ENCODE data around the gene ARGFX.
"Not testable (repeated sequence)": the region's sequence is repeated elsewhere in the genome, so short reads cannot be mapped to it uniquely, and the experiment has no call there.

Gene ARGFX

DNA sequence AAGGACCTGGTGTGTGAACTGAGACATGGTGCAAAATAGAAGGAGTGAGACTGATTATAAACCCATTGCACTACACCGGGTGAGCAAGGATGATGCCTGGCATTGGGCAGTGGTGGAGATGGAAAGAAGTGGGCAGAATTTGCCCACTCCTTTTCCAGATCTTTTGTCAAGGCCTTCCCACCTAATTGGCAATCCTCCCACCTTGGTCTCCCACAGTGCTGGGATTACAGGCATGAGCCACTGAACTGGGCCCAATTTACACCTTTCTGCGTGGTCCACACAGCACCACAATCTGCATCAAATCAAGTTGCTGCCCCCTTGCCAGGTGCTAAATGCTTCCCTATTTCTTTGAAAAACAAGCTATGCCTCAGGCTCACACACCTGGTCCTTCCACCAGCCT, 30.8 kb downstream of the ARGFX start:
- no peak for DNase-seq (ENCODE audit: low read depth in 1 of 2, low spot score in 1 of 2)

GRCh38 chr3:121599900-121600299, 32.2 kb downstream of the ARGFX start:
- not testable (repeated sequence) for H3K27ac ChIP-seq (replicated peaks); H3K4me3 ChIP-seq (replicated peaks; ENCODE audit: insufficient read depth, low read length); H3K27me3 ChIP-seq (ENCODE audit: insufficient read depth, poor library complexity, severe bottlenecking); DNase-seq (ENCODE audit: low read depth in 1 of 2, low spot score in 1 of 2)

More for the DNA sequence above, 30.8 kb downstream of the ARGFX start:
- Histone ChIP-seq H3K27me3 (ENCODE audit: insufficient read depth, poor library complexity, severe bottlenecking) (no peaks in the 10 kb centered on the region), H3K27ac (replicated peaks) (no peak overlapping the region), H3K4me3 (replicated peaks; ENCODE audit: insufficient read depth, low read length) (no peak overlapping the region)
- TF ChIP-seq GABPA (IDR thresholded peaks at IDR 0.05; ENCODE audit: low read depth) (no peak), POLR2AphosphoS5 (IDR thresholded peaks at IDR 0.05; ENCODE audit: low read depth) (no peak), CTCF (IDR thresholded peaks at IDR 0.05; ENCODE audit: insufficient read depth, low read length) (no peak), SPI1 (IDR thresholded peaks at IDR 0.05; ENCODE audit: borderline replicate concordance, low read depth) (no peak)
- TF ChIP-seq, protein P1, sequence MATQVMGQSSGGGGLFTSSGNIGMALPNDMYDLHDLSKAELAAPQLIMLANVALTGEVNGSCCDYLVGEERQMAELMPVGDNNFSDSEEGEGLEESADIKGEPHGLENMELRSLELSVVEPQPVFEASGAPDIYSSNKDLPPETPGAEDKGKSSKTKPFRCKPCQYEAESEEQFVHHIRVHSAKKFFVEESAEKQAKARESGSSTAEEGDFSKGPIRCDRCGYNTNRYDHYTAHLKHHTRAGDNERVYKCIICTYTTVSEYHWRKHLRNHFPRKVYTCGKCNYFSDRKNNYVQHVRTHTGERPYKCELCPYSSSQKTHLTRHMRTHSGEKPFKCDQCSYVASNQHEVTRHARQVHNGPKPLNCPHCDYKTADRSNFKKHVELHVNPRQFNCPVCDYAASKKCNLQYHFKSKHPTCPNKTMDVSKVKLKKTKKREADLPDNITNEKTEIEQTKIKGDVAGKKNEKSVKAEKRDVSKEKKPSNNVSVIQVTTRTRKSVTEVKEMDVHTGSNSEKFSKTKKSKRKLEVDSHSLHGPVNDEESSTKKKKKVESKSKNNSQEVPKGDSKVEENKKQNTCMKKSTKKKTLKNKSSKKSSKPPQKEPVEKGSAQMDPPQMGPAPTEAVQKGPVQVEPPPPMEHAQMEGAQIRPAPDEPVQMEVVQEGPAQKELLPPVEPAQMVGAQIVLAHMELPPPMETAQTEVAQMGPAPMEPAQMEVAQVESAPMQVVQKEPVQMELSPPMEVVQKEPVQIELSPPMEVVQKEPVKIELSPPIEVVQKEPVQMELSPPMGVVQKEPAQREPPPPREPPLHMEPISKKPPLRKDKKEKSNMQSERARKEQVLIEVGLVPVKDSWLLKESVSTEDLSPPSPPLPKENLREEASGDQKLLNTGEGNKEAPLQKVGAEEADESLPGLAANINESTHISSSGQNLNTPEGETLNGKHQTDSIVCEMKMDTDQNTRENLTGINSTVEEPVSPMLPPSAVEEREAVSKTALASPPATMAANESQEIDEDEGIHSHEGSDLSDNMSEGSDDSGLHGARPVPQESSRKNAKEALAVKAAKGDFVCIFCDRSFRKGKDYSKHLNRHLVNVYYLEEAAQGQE (IDR thresholded peaks at IDR 0.05; ENCODE audit: insufficient replicate concordance, low read depth): no peak

- TF ChIP-seq GABPA (IDR thresholded peaks at IDR 0.05; ENCODE audit: low read depth): no peak
- TF ChIP-seq SPI1 (IDR thresholded peaks at IDR 0.05; ENCODE audit: borderline replicate concordance, low read depth): no peak
- TF ChIP-seq, protein P1 (IDR thresholded peaks at IDR 0.05; ENCODE audit: insufficient replicate concordance, low read depth): no peak
- no peak for TF ChIP-seq CTCF (IDR thresholded peaks at IDR 0.05; ENCODE audit: insufficient read depth, low read length)
- no peak for TF ChIP-seq POLR2AphosphoS5 (IDR thresholded peaks at IDR 0.05; ENCODE audit: low read depth)
- Histone ChIP-seq H3K4me3 (replicated peaks; ENCODE audit: insufficient read depth, low read length) (no peak overlapping the region), H3K27me3 (ENCODE audit: insufficient read depth, poor library complexity, severe bottlenecking) (no peaks in the 10 kb centered on the region), H3K27ac (replicated peaks) (no peak overlapping the region)
- no peak for DNase-seq (ENCODE audit: low read depth in 1 of 2, low spot score in 1 of 2)
Measured at GRCh38 chr3:121601212-121601812, 33.6 kb downstream of the ARGFX start.

- no peak overlapping the region for H3K4me3 ChIP-seq (replicated peaks; ENCODE audit: insufficient read depth, low read length)
- TF ChIP-seq, protein P1 (IDR thresholded peaks at IDR 0.05; ENCODE audit: insufficient replicate concordance, low read depth): no peak
- TF ChIP-seq SPI1 (IDR thresholded peaks at IDR 0.05; ENCODE audit: borderline replicate concordance, low read depth) (no peak), POLR2AphosphoS5 (IDR thresholded peaks at IDR 0.05; ENCODE audit: low read depth) (no peak)
- H3K27ac ChIP-seq (replicated peaks): no peak overlapping the region
- no peaks in the 10 kb centered on the region for H3K27me3 ChIP-seq (ENCODE audit: insufficient read depth, poor library complexity, severe bottlenecking)
- no peak for DNase-seq (ENCODE audit: low read depth in 1 of 2, low spot score in 1 of 2)
Measured at GRCh38 chr3:121604759-121605158, 37.0 kb downstream of the ARGFX start.
